Hepatocyte (in vitro differentiated cells): ENCODE results near the gene NOS3. TPM values are rescaled to one million over a fixed set of nuclear protein-coding genes. Genes with fewer than 3 reads are reported as not detected.
A peak's percentile ranks its signal among the peaks of the same experiment; 100 is the strongest.

Experiments used
- DNase-seq: peaks from one replicate; pipeline ENCODE4 v3.0.0-alpha.2; 2016; ENCODE audit warnings: low spot score
- H2AFZ ChIP-seq: fragments of 200-600 bp; sonication (generic); 2 replicates; pipeline ENCODE4 v1.6.0; 2016; ENCODE audit warnings: antibody characterized with exemption, mild to moderate bottlenecking
- H3K27ac ChIP-seq: fragments of 200-600 bp; sonication (generic); 2 replicates; pipeline ENCODE4 v1.5.1; 2016; ENCODE audit warnings: mild to moderate bottlenecking
- H3K27me3 ChIP-seq: fragments of 200-600 bp; sonication (generic); 2 replicates; pipeline ENCODE4 v1.6.1; 2016
- H3K36me3 ChIP-seq: fragments of 200-600 bp; sonication (generic); replicated peaks from 2 replicates; pipeline ENCODE4 v1.5.1; 2016; ENCODE audit warnings: low read depth; ENCODE audit not compliant: insufficient read depth
- H3K4me1 ChIP-seq: fragments of 200-600 bp; sonication (generic); 2 replicates; pipeline ENCODE4 v1.5.1; 2016; ENCODE audit warnings: mild to moderate bottlenecking, moderate library complexity; ENCODE audit not compliant: insufficient read depth
- H3K4me2 ChIP-seq: fragments of 200-600 bp; sonication (generic); 2 replicates; pipeline ENCODE4 v1.6.0; 2016
- H3K4me3 ChIP-seq: fragments of 200-600 bp; sonication (generic); 2 replicates; pipeline ENCODE4 v1.5.1; 2016; ENCODE audit warnings: mild to moderate bottlenecking
- H3K79me2 ChIP-seq: fragments of 200-600 bp; sonication (generic); 2 replicates; pipeline ENCODE4 v1.6.0; 2017; ENCODE audit warnings: mild to moderate bottlenecking
- H3K9me2 ChIP-seq: fragments of 200-600 bp; sonication (generic); replicated peaks from 2 replicates; pipeline ENCODE4 v1.6.0; 2017; ENCODE audit warnings: mild to moderate bottlenecking; ENCODE audit not compliant: insufficient read depth
- H3K9me3 ChIP-seq: fragments of 200-600 bp; sonication (generic); 2 replicates; pipeline ENCODE4 v1.5.1; 2016; ENCODE audit warnings: low read depth, mild to moderate bottlenecking
- H4K20me1 ChIP-seq: fragments of 200-600 bp; sonication (generic); 2 replicates; pipeline ENCODE4 v1.6.0; 2016; ENCODE audit warnings: mild to moderate bottlenecking; ENCODE audit not compliant: insufficient read depth, poor library complexity, severe bottlenecking
- EZH2 ChIP-seq: fragments of 200-600 bp; sonication (generic); IDR thresholded peaks from 2 replicates; pipeline ENCODE4 v1.6.1; 2016; ENCODE audit warnings: antibody characterized with exemption, mild to moderate bottlenecking, borderline replicate concordance
- EZH2phosphoT487 ChIP-seq: fragments of 200-600 bp; sonication (generic); IDR thresholded peaks from one replicate; pipeline ENCODE4 v1.6.1; 2018; ENCODE audit warnings: antibody characterized with exemption, mild to moderate bottlenecking, low read depth, moderate library complexity; ENCODE audit not compliant: unreplicated experiment, severe bottlenecking
- WGBS: methylation state at CpG from one replicate; pipeline ENCODE4 v1.1.6; 2016; ENCODE audit warnings: low lambda C conversion rate; ENCODE audit errors: missing lambda C conversion rate; 5-methylcytosine and 5-hydroxymethylcytosine counted together
- polyA plus RNA-seq: library from polyadenylated mRNA; unstranded; fragments of >200 nt; fragmentation: Nextera tagmentation; extraction: Ambion mirVana; gene quantifications from 2 replicates; pipeline ENCODE4 v1.2.1, GENCODE V29; 2016
- total RNA-seq: library from RNA; depleted of rRNA; stranded (reverse); fragments of >200 nt; gene quantifications from 2 replicates; pipeline ENCODE4 v1.2.3, GENCODE V29; 2014
- TF ChIP-seq, protein P1 (sequence below): fragments of 200-600 bp; sonication (generic); IDR thresholded peaks from 2 replicates; pipeline ENCODE4 v1.5.1; 2016; ENCODE audit warnings: antibody characterized with exemption, mild to moderate bottlenecking; ENCODE audit not compliant: poor library complexity

NOS3 gene
- total and polyA plus RNA-seq, 2 experiments from 2014 or later: 9.8 to 17.4 TPM

DNA sequence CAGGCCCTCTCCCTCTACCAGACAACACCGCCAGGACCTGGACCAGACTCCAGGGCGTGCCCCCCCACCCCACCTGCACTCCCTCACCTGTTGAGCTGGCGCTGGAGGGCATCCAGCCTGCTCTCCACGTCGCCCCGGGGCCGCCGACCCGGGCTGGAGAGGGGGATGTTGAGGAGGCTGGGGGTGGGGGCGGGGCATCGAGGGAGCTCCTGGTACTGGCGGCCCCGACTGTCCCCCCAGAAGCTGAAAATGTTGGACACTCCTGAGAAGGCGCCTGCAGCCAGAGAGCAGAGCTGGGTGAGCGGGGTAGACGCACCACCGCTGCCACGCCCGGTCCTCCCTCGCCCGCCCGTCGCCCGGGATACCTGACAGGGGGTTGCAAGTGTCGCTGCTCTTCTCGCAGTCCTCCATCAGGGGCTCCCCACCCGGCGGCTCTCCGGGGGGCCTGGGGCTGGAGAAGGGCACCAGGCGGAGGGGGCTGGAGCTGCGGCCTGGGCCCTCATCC lies 43.5 kb upstream of the NOS3 start:
- 45% methylated on average over 2 of the region's 31 CpGs for WGBS
- H3K79me2 ChIP-seq: no peaks in the 10 kb centered on the region
- no peak overlapping the region for H3K27ac ChIP-seq
- no peaks in the 10 kb centered on the region for H3K9me3 ChIP-seq
- no peaks in the 10 kb centered on the region for H3K9me2 ChIP-seq
- H3K4me1 ChIP-seq: peaks cover 19% of the 10 kb centered on the region
- no peak for DNase-seq
- H3K27me3 ChIP-seq: no peaks in the 10 kb centered on the region
- peak overlapping the region; percentile 60 for H3K4me2 ChIP-seq
- no peak overlapping the region for H2AFZ ChIP-seq
- no peaks in the 10 kb centered on the region for H4K20me1 ChIP-seq
- no peak for TF ChIP-seq EZH2phosphoT487
- TF ChIP-seq EZH2: no peak
- TF ChIP-seq, protein P1, sequence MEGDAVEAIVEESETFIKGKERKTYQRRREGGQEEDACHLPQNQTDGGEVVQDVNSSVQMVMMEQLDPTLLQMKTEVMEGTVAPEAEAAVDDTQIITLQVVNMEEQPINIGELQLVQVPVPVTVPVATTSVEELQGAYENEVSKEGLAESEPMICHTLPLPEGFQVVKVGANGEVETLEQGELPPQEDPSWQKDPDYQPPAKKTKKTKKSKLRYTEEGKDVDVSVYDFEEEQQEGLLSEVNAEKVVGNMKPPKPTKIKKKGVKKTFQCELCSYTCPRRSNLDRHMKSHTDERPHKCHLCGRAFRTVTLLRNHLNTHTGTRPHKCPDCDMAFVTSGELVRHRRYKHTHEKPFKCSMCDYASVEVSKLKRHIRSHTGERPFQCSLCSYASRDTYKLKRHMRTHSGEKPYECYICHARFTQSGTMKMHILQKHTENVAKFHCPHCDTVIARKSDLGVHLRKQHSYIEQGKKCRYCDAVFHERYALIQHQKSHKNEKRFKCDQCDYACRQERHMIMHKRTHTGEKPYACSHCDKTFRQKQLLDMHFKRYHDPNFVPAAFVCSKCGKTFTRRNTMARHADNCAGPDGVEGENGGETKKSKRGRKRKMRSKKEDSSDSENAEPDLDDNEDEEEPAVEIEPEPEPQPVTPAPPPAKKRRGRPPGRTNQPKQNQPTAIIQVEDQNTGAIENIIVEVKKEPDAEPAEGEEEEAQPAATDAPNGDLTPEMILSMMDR: no peak
- no peak overlapping the region for H3K4me3 ChIP-seq
- H3K36me3 ChIP-seq: no peaks in the 10 kb centered on the region

DNA sequence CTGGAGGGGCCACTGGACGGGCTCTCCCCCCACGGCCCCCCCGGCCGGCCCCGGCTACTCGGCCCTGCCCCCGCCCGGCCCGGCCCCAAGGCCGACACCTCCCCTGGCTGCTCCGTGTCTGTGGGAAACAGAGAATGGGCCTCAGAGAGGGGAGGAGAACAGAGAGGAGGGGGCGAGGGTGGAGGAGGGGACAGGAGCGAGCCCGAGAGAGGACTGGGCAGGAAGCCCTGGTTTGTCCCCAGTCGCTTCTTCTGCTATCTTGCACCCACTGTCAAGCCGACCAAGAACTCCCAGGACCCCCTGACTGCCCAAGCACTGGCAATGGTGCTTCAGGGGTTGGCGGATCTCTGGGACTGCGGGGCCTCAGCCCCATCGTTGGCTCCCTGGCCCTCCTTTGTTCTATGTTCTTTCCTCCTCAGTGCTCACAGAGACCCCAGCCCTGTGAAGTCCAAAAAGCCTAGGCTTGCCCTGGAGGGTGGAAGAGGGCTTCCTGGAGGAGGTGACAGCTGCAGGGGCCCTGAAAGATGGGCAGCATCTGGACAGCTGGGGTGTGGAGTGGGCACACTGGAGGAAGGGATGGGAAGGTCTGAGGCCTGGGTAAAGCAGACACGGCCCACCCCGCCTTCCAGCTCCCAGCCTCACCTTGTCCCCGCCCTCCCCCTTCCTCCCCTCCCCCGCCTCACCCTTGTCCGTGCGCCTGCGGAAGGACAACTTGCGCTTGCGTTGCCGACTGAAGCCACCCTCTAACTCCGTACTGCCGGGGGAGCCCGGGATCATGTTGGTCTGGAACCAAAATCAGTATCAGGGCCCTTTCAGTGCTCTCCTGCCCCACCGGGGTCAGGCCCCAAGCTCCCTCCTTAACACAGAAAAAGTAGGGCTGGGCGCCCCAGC lies 42.8 kb upstream of the NOS3 start:
- Histone ChIP-seq H3K27ac (no peak overlapping the region), H3K4me2 (peak overlapping the region; percentile 60), H3K9me3 (no peaks in the 10 kb centered on the region), H3K79me2 (no peaks in the 10 kb centered on the region), H3K9me2 (no peaks in the 10 kb centered on the region), H3K36me3 (no peaks in the 10 kb centered on the region), H4K20me1 (no peaks in the 10 kb centered on the region), H3K4me1 (peaks cover 19% of the 10 kb centered on the region), H3K27me3 (no peaks in the 10 kb centered on the region), H2AFZ (no peak overlapping the region), H3K4me3 (no peak overlapping the region)
- no peak for DNase-seq
- WGBS: 65% methylated on average over 20 of the region's 34 CpGs
- TF ChIP-seq EZH2phosphoT487 (no peak), EZH2 (no peak)
- TF ChIP-seq, protein P1: no peak

DNA sequence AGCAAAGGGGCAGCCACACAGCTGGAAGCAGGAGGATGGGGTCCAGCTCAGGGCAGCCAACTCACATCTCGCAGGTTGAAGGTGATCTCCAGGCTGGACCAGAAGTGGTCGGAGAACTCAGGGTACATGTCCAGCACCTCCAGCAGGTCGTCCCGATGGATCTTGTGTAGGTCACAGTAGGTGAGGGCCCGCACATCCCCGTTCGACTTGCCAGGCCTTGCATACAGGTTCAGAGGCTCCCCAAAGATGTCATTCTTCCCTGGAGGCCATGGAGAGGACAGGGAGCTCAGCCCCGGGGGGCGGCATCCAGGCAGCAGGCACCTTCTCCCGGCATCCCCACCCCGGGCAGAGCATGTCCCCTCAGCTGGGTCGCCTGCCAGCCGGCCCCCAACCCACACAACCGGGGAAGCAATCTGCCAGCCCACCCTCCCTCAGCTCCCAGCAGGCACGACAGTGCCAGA lies 42.0 kb upstream of the NOS3 start:
- Histone ChIP-seq H3K79me2 (no peaks in the 10 kb centered on the region), H4K20me1 (no peaks in the 10 kb centered on the region), H3K9me3 (no peaks in the 10 kb centered on the region), H3K4me1 (peaks cover 19% of the 10 kb centered on the region), H3K27ac (no peak overlapping the region), H3K4me3 (no peak overlapping the region), H3K36me3 (no peaks in the 10 kb centered on the region), H3K27me3 (no peaks in the 10 kb centered on the region), H3K4me2 (no peak overlapping the region), H2AFZ (no peak overlapping the region), H3K9me2 (no peaks in the 10 kb centered on the region)
- TF ChIP-seq EZH2phosphoT487 (no peak), EZH2 (no peak)
- TF ChIP-seq, protein P1: no peak
- no peak for DNase-seq
- WGBS: 88% methylated on average over 15 of the region's 15 CpGs
